Neural progenitor cell (in vitro differentiated cells): Measurements from ENCODE around the gene ZNF586. TPM values are rescaled to one million over a fixed set of nuclear protein-coding genes. Genes with fewer than 3 reads are reported as not detected.
A peak's percentile ranks its signal among the peaks of the same experiment; 100 is the strongest.
"Not testable (repeated sequence)": the region's sequence is repeated elsewhere in the genome, so short reads cannot be mapped to it uniquely, and the experiment has no call there.

Source experiments
- DNase-seq: peaks from one replicate; pipeline ENCODE4 v3.0.0-alpha.2; 2016; ENCODE audit warnings: low spot score
- H2AFZ ChIP-seq: fragments of 200-600 bp; sonication (generic); replicated peaks from 2 replicates; pipeline ENCODE4 v1.6.1; 2016; ENCODE audit warnings: antibody characterized with exemption
- H3F3A ChIP-seq: fragments of 200-600 bp; sonication (generic); 2 replicates; pipeline ENCODE4 v1.6.1; 2016; ENCODE audit warnings: antibody characterized with exemption, low read depth
- H3K27ac ChIP-seq: fragments of 200-600 bp; sonication (generic); 2 replicates; pipeline ENCODE4 v1.5.1; 2016; ENCODE audit warnings: mild to moderate bottlenecking
- H3K27me3 ChIP-seq: fragments of 200-600 bp; sonication (generic); 2 replicates; pipeline ENCODE4 v1.6.1; 2016; ENCODE audit warnings: mild to moderate bottlenecking, moderate library complexity
- H3K36me3 ChIP-seq: fragments of 200-600 bp; sonication (generic); 2 replicates; pipeline ENCODE4 v1.5.1; 2016
- H3K4me1 ChIP-seq: fragments of 200-600 bp; sonication (generic); 2 replicates; pipeline ENCODE4 v1.6.1; 2016; ENCODE audit warnings: mixed run types
- H3K4me2 ChIP-seq: fragments of 200-600 bp; sonication (generic); 2 replicates; pipeline ENCODE4 v1.6.1; 2016
- H3K4me3 ChIP-seq: fragments of 200-600 bp; sonication (generic); 2 replicates; pipeline ENCODE4 v1.5.1; 2016
- H3K79me2 ChIP-seq: fragments of 200-600 bp; sonication (generic); 2 replicates; pipeline ENCODE4 v1.6.1; 2016; ENCODE audit warnings: low read depth
- H3K9ac ChIP-seq: fragments of 200-600 bp; sonication (generic); 2 replicates; pipeline ENCODE4 v1.6.1; 2016
- H3K9me3 ChIP-seq: fragments of 200-600 bp; sonication (generic); 2 replicates; pipeline ENCODE4 v1.5.1; 2016; ENCODE audit warnings: low read depth
- H4K20me1 ChIP-seq: fragments of 200-600 bp; sonication (generic); 2 replicates; pipeline ENCODE4 v1.6.1; 2016; ENCODE audit warnings: low read depth
- H3K27ac Mint-ChIP-seq: 3 replicates; pipeline ENCODE4 v1.8.0; 2021; ENCODE audit warnings: mixed read lengths
- H3K27me3 Mint-ChIP-seq: 2 replicates; pipeline ENCODE4 v1.8.0; 2022; ENCODE audit warnings: low read depth, mild to moderate bottlenecking, inconsistent platforms, moderate library complexity, mixed read lengths; ENCODE audit not compliant: insufficient read depth
- H3K36me3 Mint-ChIP-seq: 3 replicates; pipeline ENCODE4 v1.8.0; 2021; ENCODE audit warnings: mixed read lengths
- H3K4me1 Mint-ChIP-seq: 3 replicates; pipeline ENCODE4 v1.8.0; 2021; ENCODE audit warnings: mixed read lengths
- H3K4me3 Mint-ChIP-seq: 3 replicates; pipeline ENCODE4 v1.8.0; 2021; ENCODE audit warnings: mild to moderate bottlenecking, moderate library complexity, mixed read lengths
- H3K9me3 Mint-ChIP-seq: 3 replicates; pipeline ENCODE4 v1.8.0; 2020; ENCODE audit warnings: mixed read lengths
- EZH2 ChIP-seq: fragments of 200-600 bp; sonication (generic); IDR thresholded peaks from 2 replicates; pipeline ENCODE4 v1.6.1; 2017; ENCODE audit warnings: antibody characterized with exemption, mild to moderate bottlenecking, moderate library complexity
- EZH2phosphoT487 ChIP-seq: fragments of 200-600 bp; sonication (generic); IDR thresholded peaks from 2 replicates; pipeline ENCODE4 v1.6.1; 2017; ENCODE audit warnings: antibody characterized with exemption
- total RNA-seq: library from RNA; depleted of rRNA; stranded (reverse); fragments of >200 nt; gene quantifications from 2 replicates; pipeline ENCODE4 v1.2.3, GENCODE V29; 2015; ENCODE audit warnings: low replicate concordance
- TF ChIP-seq, protein P1 (sequence below): fragments of 200-600 bp; sonication (generic); IDR thresholded peaks from 2 replicates; pipeline ENCODE4 v1.5.1; 2017; ENCODE audit warnings: antibody characterized with exemption, mild to moderate bottlenecking

Gene ZNF586
- total RNA-seq, 1 donor from 2014 or later = 19.8 TPM

- no peaks in the 10 kb centered on the region for H3K4me1 ChIP-seq
- no peak overlapping the region for H3K4me3 ChIP-seq
- no peak for DNase-seq
- H3K9me3 ChIP-seq = no peaks in the 10 kb centered on the region
- H3K4me2 ChIP-seq = no peak overlapping the region
- H3K9me3 Mint-ChIP-seq = peaks cover 57% of the 10 kb centered on the region
- no peak overlapping the region for H3K9ac ChIP-seq
- TF ChIP-seq EZH2 (no peak), EZH2phosphoT487 (no peak)
- TF ChIP-seq, protein P1, sequence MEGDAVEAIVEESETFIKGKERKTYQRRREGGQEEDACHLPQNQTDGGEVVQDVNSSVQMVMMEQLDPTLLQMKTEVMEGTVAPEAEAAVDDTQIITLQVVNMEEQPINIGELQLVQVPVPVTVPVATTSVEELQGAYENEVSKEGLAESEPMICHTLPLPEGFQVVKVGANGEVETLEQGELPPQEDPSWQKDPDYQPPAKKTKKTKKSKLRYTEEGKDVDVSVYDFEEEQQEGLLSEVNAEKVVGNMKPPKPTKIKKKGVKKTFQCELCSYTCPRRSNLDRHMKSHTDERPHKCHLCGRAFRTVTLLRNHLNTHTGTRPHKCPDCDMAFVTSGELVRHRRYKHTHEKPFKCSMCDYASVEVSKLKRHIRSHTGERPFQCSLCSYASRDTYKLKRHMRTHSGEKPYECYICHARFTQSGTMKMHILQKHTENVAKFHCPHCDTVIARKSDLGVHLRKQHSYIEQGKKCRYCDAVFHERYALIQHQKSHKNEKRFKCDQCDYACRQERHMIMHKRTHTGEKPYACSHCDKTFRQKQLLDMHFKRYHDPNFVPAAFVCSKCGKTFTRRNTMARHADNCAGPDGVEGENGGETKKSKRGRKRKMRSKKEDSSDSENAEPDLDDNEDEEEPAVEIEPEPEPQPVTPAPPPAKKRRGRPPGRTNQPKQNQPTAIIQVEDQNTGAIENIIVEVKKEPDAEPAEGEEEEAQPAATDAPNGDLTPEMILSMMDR = no peak
- peaks cover 44% of the 10 kb centered on the region for H3K79me2 ChIP-seq
- peaks cover 69% of the 10 kb centered on the region for H3K36me3 Mint-ChIP-seq
- no peak overlapping the region for H3K27ac ChIP-seq
- no peaks in the 10 kb centered on the region for H3F3A ChIP-seq
- H3K27me3 Mint-ChIP-seq = peaks cover 18% of the 10 kb centered on the region
- H3K4me3 Mint-ChIP-seq = no peak overlapping the region
- no peaks in the 10 kb centered on the region for H3K27me3 ChIP-seq
- no peaks in the 10 kb centered on the region for H4K20me1 ChIP-seq
- no peak overlapping the region for H2AFZ ChIP-seq
- no peaks in the 10 kb centered on the region for H3K36me3 ChIP-seq
- H3K4me1 Mint-ChIP-seq = no peaks in the 10 kb centered on the region
- H3K27ac Mint-ChIP-seq = no peak overlapping the region
Observed at GRCh38 chr19:57789288-57789687, 19.8 kb downstream of the ZNF586 start.

DNA sequence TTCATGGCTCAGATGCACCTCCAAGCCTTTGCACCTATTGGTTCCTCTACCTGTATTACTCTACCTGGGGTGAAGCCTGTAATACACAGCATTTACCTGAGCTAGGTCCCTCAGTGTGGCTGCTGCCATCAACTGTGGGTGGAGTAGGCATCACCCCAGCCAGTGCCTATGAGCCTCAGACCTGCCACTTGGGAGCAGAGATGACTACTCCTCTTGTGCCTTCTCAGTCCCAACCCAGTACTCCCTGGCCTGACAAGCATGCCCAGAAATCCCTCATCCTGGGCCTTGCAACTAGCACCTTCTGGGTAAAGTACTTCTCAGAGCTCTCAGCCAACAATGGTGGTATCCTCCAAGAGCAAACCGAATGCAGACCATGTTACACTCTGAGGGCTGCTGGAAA is 27.1 kb downstream of the ZNF586 start:
- H3K4me3 ChIP-seq, H3K9ac ChIP-seq, H3K27me3 ChIP-seq, H3K36me3 ChIP-seq, H3K9me3 ChIP-seq, H3K27ac Mint-ChIP-seq, H3K4me3 Mint-ChIP-seq, H2AFZ ChIP-seq, H3K9me3 Mint-ChIP-seq, DNase-seq, H3K4me2 ChIP-seq, H3K27ac ChIP-seq, H4K20me1 ChIP-seq: not testable (repeated sequence)
- Mint-ChIP-seq H3K4me1 (peaks cover 13% of the 10 kb centered on the region), H3K27me3 (peaks cover 13% of the 10 kb centered on the region), H3K36me3 (peaks cover 38% of the 10 kb centered on the region)
- peaks cover 22% of the 10 kb centered on the region for H3F3A ChIP-seq
- peaks cover 31% of the 10 kb centered on the region for H3K4me1 ChIP-seq
- H3K79me2 ChIP-seq = peaks cover 26% of the 10 kb centered on the region

DNA sequence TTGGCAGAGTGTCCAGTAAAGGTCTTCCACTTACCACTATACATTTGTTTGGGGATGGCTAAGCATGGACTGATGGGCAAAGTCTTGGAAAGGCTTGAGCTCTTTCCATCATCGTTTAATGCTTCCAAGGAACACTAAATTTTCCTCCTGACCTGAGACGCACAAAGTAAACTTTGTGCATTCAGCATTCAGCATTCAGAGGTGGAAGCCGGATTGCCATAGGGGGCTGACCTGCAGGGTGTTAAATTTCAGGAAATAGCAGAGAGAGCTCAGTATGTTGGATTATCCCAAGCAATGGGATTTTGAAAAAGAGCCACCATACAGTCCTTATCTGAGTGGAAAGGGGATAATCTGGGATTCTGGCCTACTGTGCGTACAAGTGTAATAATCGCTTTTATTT is 31.2 kb downstream of the ZNF586 start:
- peak overlapping the region; percentile 55 for H3K27ac ChIP-seq

DNA sequence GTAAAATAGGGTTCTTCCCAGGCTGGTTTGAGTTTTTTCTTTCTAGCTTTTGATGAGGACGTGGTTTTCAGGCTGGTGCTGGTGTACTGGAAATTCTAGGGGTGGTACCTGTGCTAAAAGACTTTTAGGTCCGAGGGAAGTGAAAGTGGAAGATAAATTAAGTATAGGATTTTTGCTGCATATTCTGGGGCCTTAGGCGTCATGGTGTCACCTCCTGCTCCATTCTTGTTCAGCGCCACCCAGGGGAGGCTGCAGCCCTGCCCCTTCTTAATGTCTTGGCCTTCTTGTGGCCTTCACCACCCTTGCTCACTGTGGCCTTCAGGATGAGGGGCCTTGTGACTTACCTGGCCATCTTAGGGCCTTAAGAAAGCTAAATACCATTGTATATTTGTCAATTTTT is 32.8 kb downstream of the ZNF586 start:
- H3K9ac ChIP-seq = no peak overlapping the region
- Mint-ChIP-seq H3K27ac (no peak overlapping the region), H3K9me3 (peaks cover 4% of the 10 kb centered on the region), H3K27me3 (peaks cover 12% of the 10 kb centered on the region), H3K4me3 (no peak overlapping the region), H3K4me1 (peaks cover 43% of the 10 kb centered on the region), H3K36me3 (peaks cover 22% of the 10 kb centered on the region)
- TF ChIP-seq, protein P1 = peak; percentile 11
- TF ChIP-seq EZH2phosphoT487 (no peak), EZH2 (no peak)
- no peaks in the 10 kb centered on the region for H3K27me3 ChIP-seq
- H3F3A ChIP-seq = peaks cover 58% of the 10 kb centered on the region
- peak overlapping the region; percentile 56 for H3K4me3 ChIP-seq
- DNase-seq = no peak
- no peaks in the 10 kb centered on the region for H4K20me1 ChIP-seq
- peak overlapping the region; percentile 94 for H3K27ac ChIP-seq
- no peaks in the 10 kb centered on the region for H3K9me3 ChIP-seq
- H3K36me3 ChIP-seq = no peaks in the 10 kb centered on the region
- peaks cover 55% of the 10 kb centered on the region for H3K4me1 ChIP-seq
- no peak overlapping the region for H2AFZ ChIP-seq
- peak overlapping the region; percentile 89 for H3K4me2 ChIP-seq
- peaks cover 44% of the 10 kb centered on the region for H3K79me2 ChIP-seq

More for the DNA sequence above, 31.2 kb downstream of the ZNF586 start:
- Histone ChIP-seq H3K79me2 (peaks cover 29% of the 10 kb centered on the region), H3K4me2 (peak overlapping the region; percentile 38), H3K4me3 (peak overlapping the region; percentile 8), H3K9me3 (no peaks in the 10 kb centered on the region), H3K9ac (no peak overlapping the region), H3K36me3 (no peaks in the 10 kb centered on the region), H2AFZ (no peak overlapping the region), H3K27me3 (no peaks in the 10 kb centered on the region), H3K4me1 (peaks cover 59% of the 10 kb centered on the region), H3F3A (peaks cover 63% of the 10 kb centered on the region), H4K20me1 (no peaks in the 10 kb centered on the region)
- peak; percentile 80 for DNase-seq
- H3K9me3 Mint-ChIP-seq = peaks cover 4% of the 10 kb centered on the region
- peaks cover 42% of the 10 kb centered on the region for H3K4me1 Mint-ChIP-seq
- H3K27ac Mint-ChIP-seq = peak overlapping the region; percentile 50
- TF ChIP-seq EZH2 (no peak), EZH2phosphoT487 (no peak)
- TF ChIP-seq, protein P1 = no peak
- H3K4me3 Mint-ChIP-seq = no peak overlapping the region
- peaks cover 12% of the 10 kb centered on the region for H3K27me3 Mint-ChIP-seq
- peaks cover 24% of the 10 kb centered on the region for H3K36me3 Mint-ChIP-seq
